Measurements from ENCODE around the gene NFIA.

The NFIA gene

DNA sequence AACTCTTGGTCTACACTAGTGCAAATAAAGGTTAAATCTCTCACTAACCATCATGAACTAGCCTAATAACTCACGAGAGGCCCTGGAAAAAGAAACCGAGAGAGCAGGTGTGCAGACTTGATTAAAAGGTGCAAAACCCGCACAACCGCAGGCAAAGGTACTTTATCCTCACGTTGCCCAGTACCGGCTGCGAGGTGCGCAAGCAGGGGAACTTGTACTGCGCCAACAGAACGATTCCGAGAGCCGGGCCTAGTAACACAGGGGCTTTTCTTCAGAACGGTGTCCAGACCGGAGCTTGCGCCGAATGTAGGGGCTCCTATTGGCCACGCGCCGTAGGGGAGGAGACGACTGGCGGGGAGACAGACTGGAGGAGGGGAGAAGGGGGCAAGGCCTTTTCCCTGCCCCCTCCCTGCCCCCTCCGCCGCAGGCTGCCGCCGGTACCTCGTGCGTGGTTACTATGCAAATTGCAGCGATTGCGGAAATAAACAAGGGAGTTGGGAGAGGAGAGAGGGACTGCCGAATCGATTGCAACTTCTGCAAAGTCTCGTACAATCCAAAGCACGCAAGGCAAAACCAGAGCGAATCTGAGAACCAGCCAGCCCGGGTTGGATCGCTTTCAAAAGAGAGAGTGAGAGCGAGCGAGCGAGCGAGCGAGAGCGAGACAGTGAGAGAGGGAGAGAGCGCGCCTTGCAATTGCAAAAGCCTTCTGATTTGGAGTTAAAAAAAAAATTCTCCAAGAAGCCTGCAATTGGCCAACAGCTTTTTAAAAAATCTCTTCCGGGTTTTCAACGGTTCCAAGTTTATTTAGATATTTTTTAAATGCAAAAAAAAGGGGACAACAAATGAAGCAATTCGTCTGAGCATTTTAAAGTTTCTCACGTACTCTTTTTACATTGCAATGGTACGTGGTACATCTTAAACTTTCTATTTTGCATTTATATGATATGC lies 5.4 kb upstream of the NFIA start:
- no peaks in the 10 kb centered on the region for H3K9me2 ChIP-seq (replicated peaks; ENCODE audit: insufficient read depth, low read length)
- peak overlapping the region; percentile 67 for H3K4me2 ChIP-seq (ENCODE audit: low read depth, low read length)
- H3K27ac ChIP-seq (ENCODE audit: low read length) = peak overlapping the region; percentile 96
- peaks cover 13% of the 10 kb centered on the region; the same call in 1 of the 2 replicates for H3K27me3 ChIP-seq (replicated peaks; ENCODE audit: insufficient read depth, low read length)
- peak overlapping the region; percentile 75 for H3K4me3 ChIP-seq (ENCODE audit: low read length)
- DNase-seq = peak; percentile 95
- no peaks in the 10 kb centered on the region for H3K79me2 ChIP-seq (ENCODE audit: low read length)
- H3K36me3 ChIP-seq (replicated peaks; ENCODE audit: insufficient read depth, low read length) = no peaks in the 10 kb centered on the region
- no peaks in the 10 kb centered on the region for H3K9me3 ChIP-seq (replicated peaks; ENCODE audit: insufficient read depth, low read length)
- TF ChIP-seq EZH2 (optimal IDR thresholded peaks at IDR 0.05; ENCODE audit: low read depth, low read length) (no peak), EZH2phosphoT487 (IDR thresholded peaks at IDR 0.05; ENCODE audit: low read length) (no peak)
- TF ChIP-seq, protein P1, sequence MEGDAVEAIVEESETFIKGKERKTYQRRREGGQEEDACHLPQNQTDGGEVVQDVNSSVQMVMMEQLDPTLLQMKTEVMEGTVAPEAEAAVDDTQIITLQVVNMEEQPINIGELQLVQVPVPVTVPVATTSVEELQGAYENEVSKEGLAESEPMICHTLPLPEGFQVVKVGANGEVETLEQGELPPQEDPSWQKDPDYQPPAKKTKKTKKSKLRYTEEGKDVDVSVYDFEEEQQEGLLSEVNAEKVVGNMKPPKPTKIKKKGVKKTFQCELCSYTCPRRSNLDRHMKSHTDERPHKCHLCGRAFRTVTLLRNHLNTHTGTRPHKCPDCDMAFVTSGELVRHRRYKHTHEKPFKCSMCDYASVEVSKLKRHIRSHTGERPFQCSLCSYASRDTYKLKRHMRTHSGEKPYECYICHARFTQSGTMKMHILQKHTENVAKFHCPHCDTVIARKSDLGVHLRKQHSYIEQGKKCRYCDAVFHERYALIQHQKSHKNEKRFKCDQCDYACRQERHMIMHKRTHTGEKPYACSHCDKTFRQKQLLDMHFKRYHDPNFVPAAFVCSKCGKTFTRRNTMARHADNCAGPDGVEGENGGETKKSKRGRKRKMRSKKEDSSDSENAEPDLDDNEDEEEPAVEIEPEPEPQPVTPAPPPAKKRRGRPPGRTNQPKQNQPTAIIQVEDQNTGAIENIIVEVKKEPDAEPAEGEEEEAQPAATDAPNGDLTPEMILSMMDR (IDR thresholded peaks at IDR 0.05; ENCODE audit: low read length) = no peak
- H3K4me1 ChIP-seq (ENCODE audit: low read length) = peaks cover 11% of the 10 kb centered on the region
- H4K20me1 ChIP-seq (ENCODE audit: insufficient read depth, low read length) = no peaks in the 10 kb centered on the region
- H3F3A ChIP-seq (ENCODE audit: insufficient read depth, low read length) = peaks cover 38% of the 10 kb centered on the region
- H2AFZ ChIP-seq (ENCODE audit: low read length) = peak overlapping the region; percentile 53
- peak overlapping the region; percentile 82 for H3K9ac ChIP-seq (ENCODE audit: low read length)

DNA sequence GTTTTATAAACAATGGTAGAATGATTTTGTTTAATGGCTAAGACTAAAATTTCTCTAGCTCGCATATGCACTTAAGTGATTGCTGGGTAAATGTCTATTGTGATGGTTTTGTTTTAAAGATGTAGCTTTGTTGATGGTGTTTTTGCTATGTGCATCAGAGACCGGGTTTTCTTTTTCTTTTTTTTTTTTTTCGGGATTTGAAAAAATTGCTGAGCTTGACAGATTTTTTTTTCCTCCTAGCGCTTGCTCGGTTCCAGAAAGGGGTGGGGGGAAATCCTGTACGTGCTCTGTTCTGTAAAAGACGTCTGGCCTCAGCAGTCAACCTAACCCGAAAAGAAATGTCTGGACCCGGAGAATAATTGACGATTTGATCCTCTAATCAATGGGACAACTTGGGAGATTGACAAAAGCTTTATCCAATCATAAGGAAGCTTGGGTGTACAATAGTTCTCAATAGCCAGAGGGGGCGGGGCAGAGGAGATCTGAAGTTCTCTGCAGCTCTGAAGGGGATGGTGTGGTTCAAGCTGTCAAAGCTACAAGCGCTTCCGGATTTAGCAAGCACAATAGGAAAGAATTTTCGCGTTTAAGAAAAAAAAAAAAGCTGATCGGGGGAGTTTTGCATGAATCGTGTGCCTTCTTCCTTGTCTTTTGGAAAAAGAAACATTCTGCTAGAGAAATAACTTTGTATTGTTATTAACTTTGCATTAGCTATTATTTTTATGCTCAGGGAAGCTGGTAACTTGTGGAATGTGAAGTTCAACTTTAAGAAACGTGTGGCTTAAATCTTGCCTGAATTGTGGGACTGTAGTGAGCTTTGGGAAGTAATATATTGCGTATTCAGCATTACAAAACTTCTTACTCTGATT lies 4.5 kb upstream of the NFIA start:
- H3K9ac ChIP-seq (ENCODE audit: low read length) = peak overlapping the region; percentile 82
- H3K36me3 ChIP-seq (replicated peaks; ENCODE audit: insufficient read depth, low read length) = no peaks in the 10 kb centered on the region
- peaks cover 38% of the 10 kb centered on the region for H3F3A ChIP-seq (ENCODE audit: insufficient read depth, low read length)
- TF ChIP-seq, protein P1 (IDR thresholded peaks at IDR 0.05; ENCODE audit: low read length) = no peak
- TF ChIP-seq EZH2 (optimal IDR thresholded peaks at IDR 0.05; ENCODE audit: low read depth, low read length) (no peak), EZH2phosphoT487 (IDR thresholded peaks at IDR 0.05; ENCODE audit: low read length) (no peak)
- H3K4me3 ChIP-seq (ENCODE audit: low read length) = peak overlapping the region; percentile 75
- DNase-seq = peak; percentile 100
- no peaks in the 10 kb centered on the region for H3K9me3 ChIP-seq (replicated peaks; ENCODE audit: insufficient read depth, low read length)
- peak overlapping the region; percentile 67 for H3K4me2 ChIP-seq (ENCODE audit: low read depth, low read length)
- peaks cover 11% of the 10 kb centered on the region for H3K4me1 ChIP-seq (ENCODE audit: low read length)
- H3K27me3 ChIP-seq (replicated peaks; ENCODE audit: insufficient read depth, low read length) = peaks cover 13% of the 10 kb centered on the region; the same call in 1 of the 2 replicates
- no peaks in the 10 kb centered on the region for H4K20me1 ChIP-seq (ENCODE audit: insufficient read depth, low read length)
- H3K27ac ChIP-seq (ENCODE audit: low read length) = peak overlapping the region; percentile 96
- peak overlapping the region; percentile 58 for H2AFZ ChIP-seq (ENCODE audit: low read length)
- no peaks in the 10 kb centered on the region for H3K79me2 ChIP-seq (ENCODE audit: low read length)
- no peaks in the 10 kb centered on the region for H3K9me2 ChIP-seq (replicated peaks; ENCODE audit: insufficient read depth, low read length)

DNA sequence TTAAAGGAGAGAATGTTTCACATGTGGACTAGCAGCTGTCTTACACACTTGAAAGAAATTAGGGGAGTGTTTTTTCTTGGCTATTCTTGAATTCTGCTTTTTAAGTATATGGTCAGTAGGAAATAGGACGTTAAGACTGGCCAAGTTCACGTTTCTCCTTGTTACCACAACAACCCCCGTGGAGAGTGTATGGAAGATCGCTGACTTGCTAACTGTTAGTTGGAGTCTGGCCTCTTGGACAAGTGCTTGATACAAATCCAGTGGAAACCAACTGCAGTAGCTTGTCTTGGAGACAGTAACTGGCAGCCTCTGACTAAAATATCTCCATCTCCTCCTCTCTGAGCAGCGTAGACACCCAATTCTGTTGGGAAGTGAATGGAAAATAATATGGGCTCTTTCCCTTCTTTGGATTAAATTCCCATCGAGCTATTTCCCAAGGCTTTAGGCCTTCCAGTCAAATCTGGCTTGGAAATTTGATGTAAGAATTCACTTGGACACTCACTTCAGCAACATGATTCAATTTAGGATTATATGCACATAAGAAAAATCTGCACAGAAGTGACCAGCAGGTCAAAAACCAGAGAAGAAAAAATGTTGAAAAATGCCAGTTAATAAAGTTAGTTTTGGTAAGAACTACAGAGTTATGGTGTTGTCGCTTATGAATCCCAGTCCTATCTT lies 3.6 kb upstream of the NFIA start:
- no peaks in the 10 kb centered on the region for H3K9me2 ChIP-seq (replicated peaks; ENCODE audit: insufficient read depth, low read length)
- peaks cover 11% of the 10 kb centered on the region for H3K4me1 ChIP-seq (ENCODE audit: low read length)
- H3K27ac ChIP-seq (ENCODE audit: low read length) = peak overlapping the region; percentile 96; the same call in 1 of the 2 replicates
- TF ChIP-seq, protein P1 (IDR thresholded peaks at IDR 0.05; ENCODE audit: low read length) = no peak
- TF ChIP-seq EZH2 (optimal IDR thresholded peaks at IDR 0.05; ENCODE audit: low read depth, low read length) (no peak), EZH2phosphoT487 (IDR thresholded peaks at IDR 0.05; ENCODE audit: low read length) (no peak)
- H3K79me2 ChIP-seq (ENCODE audit: low read length) = no peaks in the 10 kb centered on the region
- H3K27me3 ChIP-seq (replicated peaks; ENCODE audit: insufficient read depth, low read length) = peaks cover 13% of the 10 kb centered on the region; the same call in 1 of the 2 replicates
- peak overlapping the region; percentile 58 for H2AFZ ChIP-seq (ENCODE audit: low read length)
- no peaks in the 10 kb centered on the region for H4K20me1 ChIP-seq (ENCODE audit: insufficient read depth, low read length)
- peaks cover 38% of the 10 kb centered on the region for H3F3A ChIP-seq (ENCODE audit: insufficient read depth, low read length)
- no peaks in the 10 kb centered on the region for H3K9me3 ChIP-seq (replicated peaks; ENCODE audit: insufficient read depth, low read length)
- no peak for DNase-seq
- peak overlapping the region; percentile 34; the same call in 1 of the 2 replicates for H3K9ac ChIP-seq (ENCODE audit: low read length)
- peak overlapping the region; percentile 67 for H3K4me2 ChIP-seq (ENCODE audit: low read depth, low read length)
- no peaks in the 10 kb centered on the region for H3K36me3 ChIP-seq (replicated peaks; ENCODE audit: insufficient read depth, low read length)
- H3K4me3 ChIP-seq (ENCODE audit: low read length) = peak overlapping the region; percentile 37; the same call in 1 of the 2 replicates
